HG03064 (cell line): Measurements from ENCODE around the gene ANAPC10.

ENCODE experiments used
- ATAC-seq: cut with Tn5 transposase; IDR thresholded peaks from one replicate; pipeline ENCODE4 v1.9.1; 2021; ENCODE audit warnings: low read depth; ENCODE audit not compliant: unreplicated experiment

ANAPC10 gene

DNA sequence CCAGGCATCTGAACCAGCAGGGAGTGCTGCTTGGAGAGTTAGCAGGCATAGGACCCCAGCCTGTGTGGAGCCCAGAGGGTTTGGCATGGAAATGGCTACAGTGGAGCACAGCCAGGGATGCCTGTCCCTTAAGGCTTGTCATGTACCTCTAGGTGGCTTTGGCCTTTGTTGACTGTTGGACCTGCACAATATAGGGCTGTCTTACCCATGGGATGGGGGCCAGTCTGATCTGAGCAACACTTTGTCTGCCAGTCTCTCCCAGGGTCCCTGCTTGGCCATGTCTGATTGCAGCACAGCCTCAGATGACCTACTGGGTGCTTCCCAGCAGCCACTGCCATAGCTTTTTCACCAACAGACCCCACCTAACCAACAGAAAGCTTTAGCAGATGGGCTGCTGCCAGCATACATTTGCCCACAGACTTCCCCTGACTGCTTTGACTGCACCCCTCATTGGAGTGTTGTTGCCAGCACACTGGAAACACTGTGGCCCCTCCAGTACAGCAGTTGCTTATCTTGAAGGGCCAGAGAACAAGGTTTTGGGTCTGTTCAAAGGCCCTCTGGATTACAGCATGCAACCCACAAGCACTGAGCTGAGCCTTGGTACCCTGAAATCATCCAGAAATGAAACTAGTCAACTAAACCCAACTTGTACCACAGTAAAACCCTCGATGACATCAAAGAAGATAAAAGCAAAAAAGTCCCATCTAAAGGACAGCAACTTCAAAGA is 22.1 kb downstream of the ANAPC10 start:
- no peak for ATAC-seq

DNA sequence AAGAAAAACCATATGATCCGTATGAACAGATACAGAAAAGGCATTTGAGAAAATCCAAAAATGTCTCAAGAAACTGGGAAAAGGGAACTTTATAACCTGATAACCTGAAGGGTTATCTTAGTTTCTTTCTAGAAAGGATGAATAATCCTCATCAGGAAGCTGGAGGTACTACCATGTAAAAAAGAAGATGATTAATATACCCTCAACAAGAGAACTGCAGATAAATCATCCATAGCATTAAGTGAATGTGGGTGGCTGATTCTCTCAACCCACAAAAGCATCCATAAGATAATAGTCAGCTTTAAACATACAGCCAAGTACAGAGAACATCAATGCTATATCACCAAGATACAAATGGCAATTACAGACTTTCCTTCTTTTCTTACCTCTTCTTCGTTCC is 26.4 kb downstream of the ANAPC10 start:
- ATAC-seq, result no peak

DNA sequence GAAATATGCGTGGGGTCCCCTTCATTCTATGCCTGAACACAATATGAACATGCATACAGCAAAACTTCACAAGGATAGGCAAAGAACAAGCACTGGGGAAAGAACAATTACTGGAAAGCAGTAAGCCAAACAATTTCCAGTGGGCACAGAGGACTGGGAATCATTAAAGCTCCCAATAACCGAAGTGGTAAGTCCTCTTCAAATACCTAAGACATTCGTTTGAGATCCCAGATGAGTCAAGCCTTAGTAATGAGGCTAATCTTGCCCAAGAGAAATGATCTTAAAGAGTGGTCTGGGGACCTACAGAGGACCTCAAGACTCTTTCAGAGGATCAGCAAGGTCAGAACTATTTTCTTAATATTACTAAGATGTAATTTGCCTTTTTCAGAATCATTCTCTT is 28.6 kb downstream of the ANAPC10 start:
- no peak for ATAC-seq

DNA sequence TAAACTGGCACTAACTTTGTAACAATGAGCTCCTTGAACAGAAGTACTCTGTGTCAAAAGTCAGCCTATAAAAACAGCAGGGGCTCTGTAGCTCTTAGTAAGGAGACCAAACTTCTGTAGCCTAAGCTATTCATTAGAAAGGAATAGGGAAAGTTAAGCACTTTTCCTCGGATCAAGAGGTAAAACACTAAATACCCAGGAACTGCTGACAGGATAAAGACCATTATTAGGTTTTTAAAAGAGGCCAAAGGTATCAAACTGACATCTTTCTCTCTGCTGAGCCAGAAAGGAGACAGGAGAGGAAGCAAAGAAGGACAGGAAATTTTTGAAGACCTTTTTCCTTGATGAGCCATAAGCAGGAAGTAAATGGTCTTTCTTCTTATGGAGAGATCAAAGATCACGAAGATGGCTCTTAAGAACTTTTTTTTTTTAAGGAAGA is 31.9 kb downstream of the ANAPC10 start:
- no peak for ATAC-seq

DNA sequence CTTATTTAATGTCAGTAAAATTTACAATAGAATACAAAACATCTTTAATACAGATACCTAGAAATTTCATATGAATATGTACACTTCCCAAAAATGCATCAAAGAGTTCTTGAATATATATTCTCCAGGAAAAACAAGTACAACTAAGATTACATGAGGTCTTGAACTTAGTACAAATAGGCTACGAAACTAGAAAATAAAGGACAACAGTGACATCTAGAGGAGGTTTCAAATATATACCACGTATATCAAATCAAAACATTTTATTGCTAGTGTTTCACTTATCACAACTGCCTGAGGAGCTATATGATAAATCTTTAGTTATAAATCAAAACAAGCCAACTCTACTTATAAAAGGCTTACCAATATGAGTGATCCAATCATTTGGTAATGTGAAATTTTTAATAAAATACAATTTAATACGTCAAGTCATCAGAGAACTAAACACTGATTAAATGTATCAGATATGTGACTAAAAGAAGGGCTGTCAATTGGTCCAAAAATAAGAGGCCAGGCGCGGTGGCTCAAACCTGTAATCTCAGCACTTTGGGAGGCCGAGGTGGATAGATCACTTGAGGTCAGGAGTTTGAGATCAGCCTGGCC is 36.6 kb downstream of the ANAPC10 start:
- ATAC-seq, result no peak

DNA sequence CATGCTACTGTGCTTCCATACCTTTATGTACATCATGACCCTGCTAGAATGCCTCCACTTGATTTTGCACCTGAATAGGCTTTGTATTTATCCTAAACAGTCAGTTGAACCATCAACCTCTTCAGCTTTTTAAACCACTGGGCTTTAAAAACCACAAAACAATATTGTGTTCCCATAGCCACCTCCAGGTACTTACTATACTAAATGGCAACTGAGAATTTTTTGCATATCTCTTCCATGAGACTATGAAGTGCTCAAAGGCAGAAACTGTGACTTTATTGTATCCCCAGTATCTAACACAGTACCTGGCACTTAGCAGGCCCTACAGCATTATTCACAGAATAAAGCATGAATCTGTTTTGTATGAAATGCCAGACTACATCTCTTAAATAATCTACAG is 39.7 kb downstream of the ANAPC10 start:
- ATAC-seq, result no peak

DNA sequence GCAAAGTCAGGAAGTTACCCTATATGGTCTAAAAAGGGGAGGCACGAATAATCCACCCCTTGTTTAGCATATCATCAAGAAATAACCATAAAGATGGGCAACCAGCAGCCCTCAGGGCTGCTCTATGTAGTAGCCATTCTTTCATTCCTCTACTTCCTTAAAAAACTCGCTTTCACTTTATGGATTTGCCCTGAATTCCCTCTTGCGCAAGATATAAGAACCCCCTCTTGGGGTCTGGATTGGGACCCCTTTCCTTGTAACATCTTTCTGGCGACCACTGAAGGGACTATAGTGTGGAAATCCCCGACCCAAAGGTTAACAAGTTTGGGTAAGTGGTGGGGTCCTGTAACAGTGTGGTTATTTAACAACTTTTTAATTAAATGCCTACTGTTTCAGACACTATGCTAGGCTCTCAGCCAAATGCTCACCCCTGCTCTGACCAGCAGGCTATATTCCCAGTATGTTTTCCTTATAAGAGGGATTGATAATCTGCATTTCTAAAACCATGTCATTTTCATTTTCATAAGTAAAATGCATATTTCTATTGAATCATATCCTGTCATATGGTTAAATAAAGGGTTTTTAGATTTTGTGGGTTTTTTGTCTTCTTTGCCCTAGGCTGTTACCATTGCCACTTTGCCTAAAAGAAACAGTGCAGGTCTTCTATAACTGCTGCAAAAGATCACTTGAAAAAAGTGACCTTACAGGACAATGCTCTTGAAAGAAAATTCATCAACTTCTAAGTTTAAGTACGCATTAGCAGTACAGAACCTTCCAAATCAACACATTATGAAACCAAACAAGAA is 41.5 kb downstream of the ANAPC10 start:
- no peak for ATAC-seq

DNA sequence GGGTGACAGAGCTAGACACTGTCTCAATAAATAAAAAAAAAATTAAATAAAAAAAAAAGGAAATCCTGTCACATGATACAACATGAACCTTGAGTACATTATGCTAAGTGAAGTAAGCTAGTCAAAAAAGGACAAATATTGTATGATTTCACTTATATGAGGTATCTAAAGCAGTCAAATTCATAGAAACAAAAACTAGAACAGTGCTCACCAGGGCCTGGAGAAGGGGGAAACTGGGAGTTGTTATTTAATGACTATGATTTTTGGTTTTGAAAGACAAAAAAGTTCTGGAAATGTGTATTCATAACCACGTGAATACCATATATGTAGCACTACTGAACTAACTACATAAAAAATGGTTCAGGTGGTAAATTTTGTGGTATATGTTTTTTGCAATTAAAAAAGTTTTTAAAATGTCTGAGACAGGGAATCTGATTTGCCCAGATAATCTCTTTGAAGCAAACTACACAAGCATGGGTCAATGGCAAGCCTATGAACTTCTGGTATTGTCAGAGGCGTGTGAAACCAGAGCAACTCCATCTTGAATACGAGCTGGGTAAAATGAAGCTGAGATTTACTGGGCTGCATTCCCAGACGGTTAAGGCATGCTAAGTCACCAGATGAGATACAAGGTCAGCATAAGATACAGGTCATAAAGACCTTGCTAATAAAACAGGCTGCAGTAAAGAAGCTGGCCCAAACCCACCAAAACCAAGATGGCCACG is 42.3 kb downstream of the ANAPC10 start:
- ATAC-seq, result no peak

DNA sequence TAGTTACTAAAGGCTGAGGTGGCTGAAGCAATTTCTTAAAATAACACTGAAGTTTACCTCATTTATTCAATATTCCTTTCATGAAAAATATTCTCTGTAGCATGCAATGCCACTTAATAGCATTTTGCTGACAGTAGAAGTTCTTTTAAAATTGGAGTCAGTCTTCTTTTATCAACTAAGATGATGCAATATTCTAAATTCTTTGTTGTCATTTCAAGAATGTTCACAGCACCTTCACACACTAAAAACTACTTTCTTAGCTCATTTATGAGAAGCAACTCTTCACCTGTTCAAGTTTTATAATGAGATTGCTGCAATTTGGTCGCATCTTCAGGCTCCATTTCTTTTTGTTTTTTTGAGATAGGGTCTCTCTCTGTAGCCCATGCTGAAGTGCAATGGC is 48.8 kb downstream of the ANAPC10 start:
- ATAC-seq, result no peak

DNA sequence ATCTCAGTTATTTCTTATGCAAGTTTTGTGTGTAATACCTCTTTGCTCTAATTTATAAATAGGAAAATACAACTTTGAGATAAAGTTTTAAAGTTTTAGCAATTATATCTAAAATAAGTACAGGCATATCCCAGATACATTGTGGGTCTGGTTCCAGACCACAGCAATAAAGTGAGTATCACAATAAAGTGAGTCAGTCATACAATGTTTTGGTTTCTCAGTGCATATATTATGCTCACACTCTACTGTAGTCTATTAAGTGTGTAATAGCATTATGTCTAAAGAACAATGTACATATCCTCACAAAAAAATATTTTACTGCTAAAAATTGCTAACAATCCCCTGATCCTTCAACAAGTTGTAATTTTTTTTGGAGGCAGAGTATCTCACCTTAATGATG is 49.2 kb downstream of the ANAPC10 start:
- no peak for ATAC-seq

DNA sequence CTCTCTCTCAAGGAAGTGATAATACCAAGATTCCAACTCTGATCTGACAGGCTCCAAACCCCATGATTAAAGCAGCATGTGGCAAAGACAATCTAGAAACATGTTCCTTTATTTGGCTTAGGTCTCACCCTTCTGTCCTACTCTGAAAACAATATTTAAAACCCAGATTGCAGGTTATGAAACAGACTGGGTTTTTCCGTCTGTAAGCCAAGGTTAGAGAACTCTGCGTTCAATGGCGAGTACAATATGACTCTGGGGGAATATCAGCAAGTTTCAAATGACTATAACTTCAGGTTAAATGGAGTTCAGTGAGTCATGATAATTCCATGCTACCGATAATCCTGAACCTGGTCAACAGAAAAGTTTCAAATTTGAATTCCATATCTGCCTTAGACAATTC is 50.8 kb downstream of the ANAPC10 start:
- no peak for ATAC-seq

DNA sequence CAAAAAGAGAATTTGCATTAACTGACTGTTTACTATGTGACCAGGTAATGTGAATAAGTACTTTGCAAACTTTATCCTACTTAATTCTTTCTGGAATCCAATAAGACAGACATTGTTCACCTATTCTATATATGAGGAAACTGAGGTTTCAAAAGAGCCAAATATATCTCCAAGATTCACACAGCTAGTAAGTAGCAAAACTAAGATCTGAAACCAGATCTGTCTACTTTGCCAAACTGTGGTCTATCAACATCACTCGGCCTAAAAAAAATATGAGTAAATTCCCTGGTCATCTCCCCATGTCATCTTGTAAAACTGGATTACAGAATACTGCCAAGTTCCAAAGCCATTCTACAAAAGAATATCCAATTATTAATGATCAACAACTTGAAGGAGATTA is 52.8 kb downstream of the ANAPC10 start:
- no peak for ATAC-seq

DNA sequence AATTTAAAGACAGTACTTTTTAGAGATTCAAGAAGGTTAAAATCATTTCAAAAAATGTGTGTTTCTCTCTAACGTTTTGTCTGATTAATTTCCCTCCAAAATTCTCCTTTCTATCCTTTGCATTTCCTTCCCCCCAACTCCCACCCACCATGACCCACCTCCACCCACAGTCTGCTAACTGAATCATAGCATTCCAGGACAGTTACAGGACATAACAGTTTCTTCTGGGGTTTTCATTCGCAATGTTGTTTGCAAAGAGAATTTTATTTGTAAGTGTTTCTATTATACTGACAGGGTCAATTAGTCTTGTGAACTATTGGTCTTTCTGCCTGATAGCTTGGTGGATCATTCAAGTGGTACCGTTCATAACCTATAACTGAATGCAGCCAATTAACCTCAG is 53.7 kb downstream of the ANAPC10 start:
- no peak for ATAC-seq

DNA sequence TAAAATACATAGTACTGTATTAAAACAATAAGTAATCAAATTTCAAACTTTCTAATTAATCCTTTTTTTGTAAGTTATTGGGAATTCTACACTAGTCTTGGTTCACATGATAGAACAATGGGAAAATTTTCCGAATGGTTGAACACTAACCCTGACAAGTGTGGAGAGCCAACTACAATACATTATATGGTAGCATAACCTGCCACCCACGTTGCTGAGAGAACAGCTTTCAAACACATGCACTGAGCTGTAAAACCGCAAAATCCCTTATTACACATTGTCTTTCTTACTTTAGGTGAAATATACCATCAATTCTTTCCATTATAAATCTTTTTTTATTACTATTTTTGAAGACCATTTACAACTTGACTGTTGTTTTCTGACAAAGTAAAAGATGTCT is 54.7 kb downstream of the ANAPC10 start:
- ATAC-seq, result no peak

DNA sequence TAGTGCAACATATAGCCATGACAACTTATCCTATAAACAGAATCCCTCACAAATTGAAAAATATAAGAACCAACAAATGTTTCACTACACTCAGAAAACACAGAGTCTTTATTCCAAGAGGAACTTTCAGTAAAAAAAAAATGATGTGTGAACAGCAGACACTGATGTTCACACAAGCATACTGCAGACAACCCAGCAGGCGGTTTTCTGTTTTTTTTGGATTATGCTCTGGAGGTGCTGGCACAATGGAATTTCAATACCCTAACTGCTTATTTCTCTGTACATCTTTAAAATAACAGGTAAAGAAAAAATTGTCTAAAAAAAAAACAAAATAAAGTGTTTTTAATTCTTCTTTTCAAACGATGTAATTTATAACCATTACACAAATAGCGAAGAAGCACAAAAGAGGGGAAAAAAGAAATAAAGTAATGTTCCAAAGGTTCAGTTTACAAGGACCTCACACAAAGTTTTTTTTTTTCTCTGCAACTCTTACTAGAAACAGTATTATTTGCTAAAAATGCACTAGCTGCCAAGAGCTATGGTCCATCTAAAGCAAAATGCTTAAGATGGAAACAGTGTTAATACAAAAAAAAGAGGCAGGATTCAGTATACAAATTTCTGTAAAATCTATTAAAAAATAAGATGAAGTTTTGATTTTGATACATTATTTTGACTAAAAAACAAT is 55.3 kb downstream of the ANAPC10 start:
- ATAC-seq, result no peak

DNA sequence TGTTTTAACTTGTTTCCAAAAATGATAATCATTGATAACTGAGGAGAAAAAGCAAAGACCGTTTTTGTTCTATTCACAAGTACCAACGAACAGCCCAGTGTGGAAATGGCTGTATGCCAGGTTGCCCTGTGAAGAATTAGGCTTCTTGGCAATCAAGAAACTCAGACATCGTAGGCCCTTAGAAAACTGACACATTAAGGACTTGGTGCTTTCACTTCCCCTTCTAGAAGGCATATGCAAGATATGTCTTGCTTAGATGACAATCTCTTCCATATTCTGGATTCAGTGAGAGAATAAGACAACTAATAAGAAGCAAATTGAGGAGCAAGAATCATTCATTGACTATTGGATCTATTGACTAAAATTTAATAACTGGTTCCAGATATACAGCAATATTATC is 56.6 kb downstream of the ANAPC10 start:
- peak; percentile 96 for ATAC-seq

DNA sequence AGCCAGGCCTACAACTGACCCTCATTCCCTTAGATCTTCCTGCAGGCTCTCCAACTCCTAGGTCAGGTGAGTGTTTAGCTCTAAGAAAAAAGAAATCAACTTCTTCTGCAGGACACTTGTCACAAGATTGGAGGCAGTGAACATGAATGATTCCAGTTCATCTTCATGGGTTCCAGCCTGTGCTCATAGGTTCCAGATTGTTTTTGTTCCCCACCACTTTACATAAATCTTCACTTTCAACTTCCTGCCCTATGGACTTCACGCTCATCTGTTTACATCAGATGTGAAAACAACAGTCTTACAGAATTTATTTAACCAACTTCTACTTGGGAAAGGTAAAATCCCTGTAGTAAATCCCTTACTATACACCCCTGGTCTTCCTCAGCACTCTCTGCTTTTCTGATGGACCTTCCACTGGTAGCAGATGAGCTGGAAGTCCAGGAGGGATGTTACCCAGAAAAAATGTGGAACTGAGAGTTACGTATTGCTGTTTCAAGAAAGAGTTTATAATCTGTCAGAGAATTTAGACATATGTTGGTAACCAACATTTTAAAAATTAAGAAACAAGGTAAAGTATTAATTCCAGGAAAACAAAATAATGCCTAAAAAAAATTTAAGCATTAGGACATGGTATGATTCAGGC is 62.4 kb downstream of the ANAPC10 start:
- ATAC-seq, result no peak

DNA sequence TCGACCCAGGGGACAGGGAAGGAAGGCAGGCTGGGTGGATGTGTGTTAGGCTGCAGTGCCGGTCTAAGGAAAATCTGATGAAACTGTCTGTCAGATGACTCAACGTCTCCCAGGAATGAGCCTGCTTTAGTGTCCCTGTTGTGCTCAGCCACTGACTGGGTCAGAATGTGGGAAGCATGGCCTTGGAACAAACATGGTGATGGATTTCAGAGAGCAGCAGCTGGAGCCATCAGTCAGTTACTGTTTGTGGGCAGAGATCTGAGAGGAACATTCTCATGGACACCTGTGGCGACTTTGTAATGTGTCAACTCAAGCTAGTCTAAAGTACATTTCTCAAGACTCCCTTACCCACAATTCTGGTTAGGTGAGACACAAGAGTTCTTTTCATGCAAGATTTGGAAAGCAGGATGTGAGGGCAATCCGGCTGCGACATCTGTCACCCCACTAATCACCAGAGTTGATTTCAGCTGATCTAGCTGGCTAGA is 63.2 kb downstream of the ANAPC10 start:
- ATAC-seq, result no peak

DNA sequence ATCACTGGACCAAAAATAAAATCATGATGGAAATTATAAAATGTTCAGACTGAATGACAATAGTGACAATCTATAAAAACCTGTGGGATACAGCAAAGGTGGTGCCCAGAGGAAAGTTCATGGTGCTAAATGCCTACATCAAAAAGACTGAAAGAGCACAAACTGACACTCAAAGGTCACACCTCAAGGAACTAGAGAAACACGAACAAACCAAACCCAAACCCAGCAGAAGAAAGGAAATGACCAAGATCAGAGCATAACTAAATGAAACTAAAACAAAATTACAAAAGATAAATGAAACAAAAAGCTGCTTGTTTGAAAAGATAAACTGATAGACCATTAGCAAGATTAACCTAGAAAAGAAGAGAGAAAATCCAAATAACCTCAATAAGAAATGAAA is 78.7 kb downstream of the ANAPC10 start:
- peak; percentile 79 for ATAC-seq

DNA sequence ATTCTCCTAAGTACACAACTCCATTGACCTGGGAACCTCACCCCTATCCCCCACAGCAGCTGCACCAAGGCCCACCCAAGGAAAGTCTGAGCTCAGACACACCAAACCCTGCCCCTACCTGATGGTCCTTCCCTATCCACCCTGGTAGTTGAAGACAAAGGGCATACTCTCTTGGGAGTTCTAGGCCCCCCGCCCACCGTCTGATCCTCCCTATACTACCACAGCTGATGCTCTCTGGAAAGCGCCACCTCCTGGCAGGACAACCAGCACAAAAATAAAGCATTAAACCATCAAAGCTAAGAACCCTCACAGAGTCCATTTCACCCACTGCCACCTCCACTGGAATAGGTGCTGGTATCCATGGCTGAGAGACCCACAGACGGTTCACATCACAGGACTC is 83.6 kb downstream of the ANAPC10 start:
- no peak for ATAC-seq
